Lower lobe of right lung (tissue), 2 donors: ENCODE data around the gene IFNL3. TPM values are rescaled to one million over a fixed set of nuclear protein-coding genes. Genes with fewer than 3 reads are reported as not detected.
"Not testable (repeated sequence)": the region's sequence is repeated elsewhere in the genome, so short reads cannot be mapped to it uniquely, and the experiment has no call there.

Experiments used
- ATAC-seq, 2 donors: fragments of 200-7000 bp; cut with Tn5 transposase; one replicate each; pipeline ENCODE4 v1.9.1; 2020 to 2022; ENCODE audit warnings: mild to moderate bottlenecking in 2 of 2, moderate library complexity in 2 of 2
- DNase-seq: peaks from one replicate; pipeline ENCODE4 v3.0.0-alpha.2; 2020
- H3K27ac ChIP-seq: fragments of 200-600 bp; one replicate; pipeline ENCODE4 v1.8.0; 2022
- H3K27me3 ChIP-seq: fragments of 200-600 bp; one replicate; pipeline ENCODE4 v1.8.0; 2022; ENCODE audit warnings: low read depth
- H3K36me3 ChIP-seq: fragments of 200-600 bp; one replicate; pipeline ENCODE4 v1.8.0; 2022; ENCODE audit warnings: mild to moderate bottlenecking
- H3K4me1 ChIP-seq: fragments of 200-600 bp; one replicate; pipeline ENCODE4 v1.8.0; 2022
- H3K4me3 ChIP-seq: fragments of 200-600 bp; one replicate; pipeline ENCODE4 v1.8.0; 2022; ENCODE audit warnings: mild to moderate bottlenecking
- H3K9me3 ChIP-seq: fragments of 200-600 bp; one replicate; pipeline ENCODE4 v1.8.0; 2022
- CTCF ChIP-seq: fragments of 200-600 bp; IDR thresholded peaks from one replicate; pipeline ENCODE4 v1.8.0; 2022; ENCODE audit warnings: antibody characterized with exemption, mild to moderate bottlenecking
- intact Hi-C: fragments of 100-400 bp; cut with DNase I; formaldehyde crosslinking; loops from one replicate; pipeline ENCODE4 v1.11.0; 2022
- long read RNA-seq: library from polyadenylated mRNA; unstranded; transcript quantifications from one replicate; pipeline ENCODE4 v2.0.0, GENCODE V29; 2021
- total RNA-seq: library from RNA; stranded (reverse); fragmentation: NEBNext Ultra II Directional; extraction: Animal tissue kit (Norgen Biotek cat#: 25700); gene quantifications from one replicate; pipeline ENCODE4 v1.2.1, GENCODE V29; 2021
- donor health status: DM: no; HTN: yes; CAD: no; lungs with severe emphysema.

The IFNL3 gene
- total RNA-seq = not detected
- long read RNA-seq = 0 reads

- H3K36me3 ChIP-seq = not testable (repeated sequence)
Measured at GRCh38 chr19:39244410-39245100, at the start of gene IFNL3. Gene IFNL3 (minus strand): TSS chr19:39245006. CDS start chr19:39244967, 39 bp downstream.

DNA sequence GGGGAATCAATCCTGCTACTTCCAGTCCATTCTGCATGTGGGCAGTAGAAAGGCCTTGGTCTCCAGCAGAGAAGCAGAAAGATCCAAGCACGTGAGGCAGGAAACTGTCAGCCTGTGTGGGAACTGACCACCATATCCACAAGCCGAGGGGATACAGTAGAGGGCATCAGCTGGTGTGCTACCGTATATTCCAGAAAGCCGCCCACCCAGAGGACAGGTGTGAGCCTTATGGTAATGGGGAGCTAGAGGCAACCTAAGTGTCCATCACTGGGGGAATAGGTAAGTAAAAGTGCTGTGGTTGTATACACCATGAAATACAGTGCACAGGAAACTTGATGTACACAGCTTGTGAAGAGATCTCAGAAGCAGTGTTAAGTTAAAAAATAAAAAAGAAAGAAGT is 48.6 kb upstream of the IFNL3 start:
- H3K27me3 ChIP-seq = peaks cover 9% of the 10 kb centered on the region
- no peak for DNase-seq
- no peaks in the 10 kb centered on the region for H3K4me1 ChIP-seq

More at GRCh38 chr19:39244410-39245100, at the start of gene IFNL3:
- H3K27ac ChIP-seq, H3K9me3 ChIP-seq, DNase-seq, intact Hi-C loops, H3K4me3 ChIP-seq, H3K4me1 ChIP-seq, ATAC-seq: not testable (repeated sequence)
- peaks cover 41% of the 10 kb centered on the region for H3K27me3 ChIP-seq

DNA sequence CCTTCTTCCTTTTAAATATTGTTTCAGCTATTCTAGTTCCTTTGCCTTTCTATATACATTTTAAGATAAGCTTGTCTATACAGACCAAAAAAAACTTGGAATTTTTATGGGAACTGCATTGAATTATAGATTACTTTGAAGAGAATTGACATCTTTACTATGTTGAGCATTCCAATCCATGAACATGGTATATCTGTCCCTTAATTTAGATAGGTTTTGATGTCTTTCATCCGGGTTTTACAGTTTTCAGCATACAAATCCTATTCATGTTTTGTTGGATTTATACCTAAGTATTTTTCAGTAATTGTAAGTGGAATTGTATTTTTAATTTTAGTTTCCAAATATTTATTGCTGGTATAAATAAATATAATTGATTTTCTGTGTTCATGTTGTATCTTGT is 39.2 kb upstream of the IFNL3 start:
- ATAC-seq = no peak
- H3K4me1 ChIP-seq = no peaks in the 10 kb centered on the region
- no peaks in the 10 kb centered on the region for H3K27me3 ChIP-seq
- no peak for TF ChIP-seq CTCF
- DNase-seq = no peak
- intact Hi-C loops = no loop called here
- no peak overlapping the region for H3K4me3 ChIP-seq
- no peaks in the 10 kb centered on the region for H3K36me3 ChIP-seq
- no peak overlapping the region for H3K27ac ChIP-seq
- peaks cover 9% of the 10 kb centered on the region for H3K9me3 ChIP-seq

More for the DNA sequence above, 48.6 kb upstream of the IFNL3 start:
- TF ChIP-seq CTCF = no peak
- intact Hi-C loops = no loop called here
- Histone ChIP-seq H3K36me3 (no peaks in the 10 kb centered on the region), H3K4me3 (no peak overlapping the region), H3K27ac (no peak overlapping the region), H3K9me3 (no peaks in the 10 kb centered on the region)
- ATAC-seq = no peak

DNA sequence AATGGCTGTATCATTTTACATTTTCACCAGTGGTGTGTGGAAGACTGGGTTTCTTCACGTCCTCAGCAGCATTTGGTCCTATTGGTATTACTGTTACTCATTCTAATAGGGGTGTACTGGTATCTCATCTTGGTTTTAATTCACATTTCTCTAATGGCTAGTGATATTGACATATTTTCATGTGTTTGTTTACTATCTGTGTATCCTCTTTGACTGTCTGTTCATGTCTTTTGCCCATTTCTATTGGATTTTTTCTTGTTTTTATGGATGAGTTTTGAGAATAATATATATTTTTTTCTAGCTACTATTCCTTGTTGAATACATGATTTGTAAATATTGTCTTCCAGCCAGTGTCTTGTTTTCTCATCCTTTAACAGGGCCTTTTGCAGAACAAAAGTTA is 37.2 kb upstream of the IFNL3 start:
- no peak for TF ChIP-seq CTCF
- Histone ChIP-seq H3K4me1 (no peaks in the 10 kb centered on the region), H3K9me3 (peaks cover 9% of the 10 kb centered on the region), H3K36me3 (no peaks in the 10 kb centered on the region), H3K4me3 (no peak overlapping the region), H3K27ac (no peak overlapping the region), H3K27me3 (no peaks in the 10 kb centered on the region)
- intact Hi-C loops = no loop called here
- ATAC-seq = no peak
- DNase-seq = no peak

GRCh38 chr19:39277598-39277997 is 32.8 kb upstream of the IFNL3 start:
- Histone ChIP-seq H3K27me3 (no peaks in the 10 kb centered on the region), H3K27ac (no peak overlapping the region), H3K36me3 (no peaks in the 10 kb centered on the region), H3K4me1 (no peaks in the 10 kb centered on the region), H3K4me3 (no peak overlapping the region), H3K9me3 (peaks cover 4% of the 10 kb centered on the region)
- intact Hi-C loops = no loop called here
- peak; percentile 87 to 88 for ATAC-seq
- TF ChIP-seq CTCF = no peak
- no peak for DNase-seq

GRCh38 chr19:39276740-39277139 is 31.9 kb upstream of the IFNL3 start:
- Histone ChIP-seq H3K36me3 (no peaks in the 10 kb centered on the region), H3K9me3 (peaks cover 1% of the 10 kb centered on the region), H3K4me1 (no peaks in the 10 kb centered on the region), H3K4me3 (no peak overlapping the region), H3K27ac (no peak overlapping the region), H3K27me3 (no peaks in the 10 kb centered on the region)
- no peak for ATAC-seq
- no peak for DNase-seq
- TF ChIP-seq CTCF = no peak
- intact Hi-C loops = no loop called here
